Astrocyte of the spinal cord (primary cell): ENCODE results near the gene CD74.
"Not testable (repeated sequence)": the region's sequence is repeated elsewhere in the genome, so short reads cannot be mapped to it uniquely, and the experiment has no call there.

Experiments used
- DNase-seq: peaks from one replicate; pipeline ENCODE4 v3.0.0; 2011; ENCODE audit warnings: low read depth, low spot score
- H3K4me3 ChIP-seq: 2 replicates; pipeline ENCODE4 v1.5.1; 2011; ENCODE audit warnings: low read depth, mild to moderate bottlenecking, low read length, moderate library complexity
- in situ Hi-C: cut with HindIII; loops from 2 replicates; pipeline ENCODE4 v1.10.0; 2017; ENCODE audit warnings: low sequenced_read_pairs
- TF ChIP-seq, protein P1 (sequence below): IDR thresholded peaks from 2 replicates; pipeline ENCODE4 v1.5.1; 2012; ENCODE audit warnings: low read depth, mild to moderate bottlenecking, low read length, inconsistent platforms

The CD74 gene

DNA sequence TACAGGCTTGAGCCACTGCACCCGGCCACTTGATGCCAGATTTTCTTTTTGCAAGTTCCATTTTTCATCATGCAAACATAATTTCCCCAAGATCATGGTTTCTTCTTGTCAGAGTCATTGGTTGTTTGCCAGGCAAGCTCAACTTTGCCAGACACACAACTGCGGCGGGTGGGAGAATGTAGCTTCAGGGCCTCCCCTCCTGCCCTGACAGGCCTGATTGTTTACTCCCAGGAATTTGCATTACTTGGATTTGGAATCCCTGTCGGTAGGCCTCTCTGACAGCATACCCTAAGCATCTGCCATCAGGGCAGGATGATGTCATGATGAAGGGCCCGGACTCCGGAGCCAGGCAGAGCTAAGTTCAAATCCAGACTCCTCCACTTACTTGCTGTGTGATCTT lies 21.8 kb upstream of the CD74 start:
- in situ Hi-C loops: no loop called here
- peak; percentile 50 for DNase-seq
- H3K4me3 ChIP-seq: no peak overlapping the region
- TF ChIP-seq, protein P1, sequence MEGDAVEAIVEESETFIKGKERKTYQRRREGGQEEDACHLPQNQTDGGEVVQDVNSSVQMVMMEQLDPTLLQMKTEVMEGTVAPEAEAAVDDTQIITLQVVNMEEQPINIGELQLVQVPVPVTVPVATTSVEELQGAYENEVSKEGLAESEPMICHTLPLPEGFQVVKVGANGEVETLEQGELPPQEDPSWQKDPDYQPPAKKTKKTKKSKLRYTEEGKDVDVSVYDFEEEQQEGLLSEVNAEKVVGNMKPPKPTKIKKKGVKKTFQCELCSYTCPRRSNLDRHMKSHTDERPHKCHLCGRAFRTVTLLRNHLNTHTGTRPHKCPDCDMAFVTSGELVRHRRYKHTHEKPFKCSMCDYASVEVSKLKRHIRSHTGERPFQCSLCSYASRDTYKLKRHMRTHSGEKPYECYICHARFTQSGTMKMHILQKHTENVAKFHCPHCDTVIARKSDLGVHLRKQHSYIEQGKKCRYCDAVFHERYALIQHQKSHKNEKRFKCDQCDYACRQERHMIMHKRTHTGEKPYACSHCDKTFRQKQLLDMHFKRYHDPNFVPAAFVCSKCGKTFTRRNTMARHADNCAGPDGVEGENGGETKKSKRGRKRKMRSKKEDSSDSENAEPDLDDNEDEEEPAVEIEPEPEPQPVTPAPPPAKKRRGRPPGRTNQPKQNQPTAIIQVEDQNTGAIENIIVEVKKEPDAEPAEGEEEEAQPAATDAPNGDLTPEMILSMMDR: no peak

DNA sequence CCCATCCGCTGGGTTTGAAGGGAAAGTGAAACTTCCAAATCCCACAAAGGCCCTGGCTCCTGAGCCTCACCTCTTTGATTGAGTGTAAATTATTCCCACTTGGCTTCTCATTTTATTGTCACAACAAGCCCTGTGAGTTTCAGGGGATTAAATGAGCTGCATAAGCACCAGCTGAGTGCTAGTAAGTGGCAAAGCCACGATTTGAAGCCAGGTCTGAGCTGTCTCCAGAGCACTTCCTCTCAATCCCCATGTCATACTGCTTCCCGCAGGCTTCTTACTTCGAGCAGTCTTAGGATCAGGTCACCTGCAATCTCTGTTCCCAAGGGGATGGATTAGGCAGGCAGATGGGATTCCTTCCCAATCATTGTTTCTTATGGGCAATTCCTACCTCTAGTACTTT lies 18.9 kb upstream of the CD74 start:
- H3K4me3 ChIP-seq: no peak overlapping the region
- no peak for DNase-seq
- TF ChIP-seq, protein P1: no peak
- in situ Hi-C loops: no loop called here

DNA sequence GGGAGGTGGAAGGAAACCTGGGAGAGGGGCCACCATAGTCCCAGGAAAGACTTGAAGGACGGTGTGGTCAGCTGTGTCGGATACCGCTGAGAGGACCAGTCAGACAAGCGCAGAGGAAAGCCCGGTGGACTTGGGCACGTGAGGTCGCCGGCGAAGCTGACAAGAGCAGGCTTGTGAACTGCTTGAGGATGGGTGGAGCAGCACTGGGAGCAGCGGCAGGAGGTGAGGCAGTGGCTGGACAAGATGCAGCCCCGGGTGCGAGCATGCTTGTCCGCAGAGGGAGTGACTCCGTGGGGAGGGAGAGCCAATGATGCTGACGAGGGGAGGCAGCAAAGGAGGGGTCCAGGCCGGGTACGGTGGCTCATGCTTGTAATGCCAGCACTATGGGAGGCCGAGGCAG lies 18.3 kb upstream of the CD74 start:
- in situ Hi-C loops: no loop called here
- DNase-seq: no peak
- TF ChIP-seq, protein P1: no peak
- no peak overlapping the region for H3K4me3 ChIP-seq

DNA sequence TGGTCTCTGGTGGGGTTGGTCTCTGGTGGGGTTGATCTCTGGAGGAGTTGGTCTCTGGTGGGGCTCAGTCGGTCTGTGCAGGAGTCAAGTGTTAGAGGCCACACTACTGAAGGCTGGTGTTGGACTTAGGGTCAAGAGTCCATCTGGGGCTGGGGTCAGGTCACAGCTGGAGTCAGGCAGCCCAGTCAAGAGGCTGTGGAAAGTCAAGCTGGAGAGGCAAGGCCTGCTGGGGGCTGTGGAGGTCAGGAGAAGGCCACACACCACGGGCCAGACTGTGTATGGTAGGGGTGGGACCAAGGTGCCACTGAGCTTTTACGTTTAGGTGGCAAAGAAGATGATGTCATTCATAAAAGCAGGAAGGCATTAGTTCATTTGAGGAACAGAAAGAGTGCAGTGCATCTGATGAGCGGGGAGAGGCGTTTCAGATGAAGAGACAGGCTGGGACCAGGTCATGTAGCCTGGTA lies 16.7 kb upstream of the CD74 start:
- DNase-seq: no peak
- no peak overlapping the region for H3K4me3 ChIP-seq
- TF ChIP-seq, protein P1: no peak
- in situ Hi-C loops: no loop called here

DNA sequence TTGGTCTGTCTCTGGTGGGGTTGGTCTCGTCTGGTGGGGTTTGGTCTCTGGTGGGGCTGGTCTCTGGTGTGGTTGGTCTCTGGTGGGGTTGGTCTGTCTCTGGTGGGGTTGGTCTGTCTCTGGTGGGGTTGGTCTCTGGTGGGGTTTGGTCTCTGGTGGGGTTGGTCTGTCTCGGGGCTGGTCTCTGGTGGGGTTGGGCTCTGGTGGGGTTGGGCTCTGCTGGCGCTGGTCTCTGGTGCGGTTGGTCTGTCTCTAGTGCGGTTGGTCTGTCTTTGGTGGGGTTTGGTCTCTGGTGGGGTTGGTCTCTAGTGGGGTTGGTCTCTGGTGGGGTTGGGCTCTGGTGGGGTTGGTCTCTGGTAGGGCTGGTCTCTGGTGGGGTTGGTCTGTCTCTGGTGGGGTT lies 16.3 kb upstream of the CD74 start:
- TF ChIP-seq, protein P1: no peak
- no peak for DNase-seq
- in situ Hi-C loops: no loop called here
- no peak overlapping the region for H3K4me3 ChIP-seq

DNA sequence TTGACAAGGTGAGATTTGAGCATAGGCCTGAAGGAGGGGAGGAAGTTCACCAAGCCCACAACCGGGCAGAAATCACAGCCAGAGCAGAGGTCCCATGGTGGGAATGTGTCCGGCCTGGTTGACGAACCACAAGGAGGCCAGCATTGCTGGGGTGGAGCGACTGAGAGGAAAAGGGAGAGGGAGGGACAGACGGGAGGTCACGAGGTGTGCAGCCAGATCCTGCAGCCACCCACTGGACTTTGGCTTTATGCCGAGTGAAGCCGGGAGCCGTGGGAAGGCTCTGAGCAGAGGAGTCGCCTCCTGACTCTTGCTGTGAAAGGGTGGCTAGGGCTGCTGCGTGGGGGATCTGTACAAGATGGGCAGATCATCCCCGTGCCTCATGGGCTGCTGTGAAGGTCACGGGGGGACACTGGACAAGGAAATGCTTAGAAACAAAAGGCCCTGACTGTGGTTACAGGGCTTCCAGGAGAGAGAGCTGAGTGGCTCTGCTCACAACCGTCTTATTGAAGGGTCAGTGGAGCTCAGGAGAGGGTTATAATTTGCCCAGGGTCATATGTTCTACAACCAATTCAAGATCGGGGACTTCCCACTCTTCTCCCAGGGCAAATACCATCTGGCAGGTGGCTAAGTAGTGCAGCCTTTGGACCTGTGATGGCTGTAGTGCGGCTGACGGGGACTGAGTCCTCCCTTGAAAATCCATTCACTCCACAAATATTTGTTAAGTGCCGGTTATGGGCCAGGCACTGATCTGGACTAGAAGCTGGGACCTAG lies 15.6 kb upstream of the CD74 start:
- H3K4me3 ChIP-seq: no peak overlapping the region
- peak; percentile 41 for DNase-seq
- in situ Hi-C loops: no loop called here
- TF ChIP-seq, protein P1: no peak

DNA sequence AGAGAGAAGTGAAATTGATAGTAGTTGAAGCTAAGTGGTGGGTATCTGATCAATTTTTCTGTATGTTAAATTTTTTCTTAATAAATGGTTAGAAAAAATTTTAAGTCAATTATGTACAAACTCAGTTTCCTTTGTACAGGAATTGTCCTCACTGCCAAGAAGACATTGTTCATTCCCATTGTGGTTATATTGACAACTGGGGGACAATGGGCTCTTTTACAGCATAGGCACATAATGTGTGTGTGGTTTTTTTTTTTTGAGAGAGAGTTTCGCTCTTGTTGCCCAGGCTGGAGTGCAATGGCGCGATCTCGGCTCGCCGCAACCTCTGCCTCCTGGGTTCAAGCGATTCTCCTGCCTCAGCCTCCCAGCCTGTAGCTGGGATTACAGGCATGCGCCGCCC lies 13.5 kb upstream of the CD74 start:
- DNase-seq, H3K4me3 ChIP-seq, in situ Hi-C loops: not testable (repeated sequence)
